ENCODE results near the gene CNTF.
A peak's percentile ranks its signal among the peaks of the same experiment; 100 is the strongest.
"Not testable (repeated sequence)": the region's sequence is repeated elsewhere in the genome, so short reads cannot be mapped to it uniquely, and the experiment has no call there.

Gene CNTF, protein sequence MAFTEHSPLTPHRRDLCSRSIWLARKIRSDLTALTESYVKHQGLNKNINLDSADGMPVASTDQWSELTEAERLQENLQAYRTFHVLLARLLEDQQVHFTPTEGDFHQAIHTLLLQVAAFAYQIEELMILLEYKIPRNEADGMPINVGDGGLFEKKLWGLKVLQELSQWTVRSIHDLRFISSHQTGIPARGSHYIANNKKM

GRCh38 chr11:58622344-58622743 is at the start of gene CNTF:
CNTF (plus strand) TSS chr11:58622665; CDS start chr11:58622753, 88 bp downstream.
- TF ChIP-seq, protein P1, sequence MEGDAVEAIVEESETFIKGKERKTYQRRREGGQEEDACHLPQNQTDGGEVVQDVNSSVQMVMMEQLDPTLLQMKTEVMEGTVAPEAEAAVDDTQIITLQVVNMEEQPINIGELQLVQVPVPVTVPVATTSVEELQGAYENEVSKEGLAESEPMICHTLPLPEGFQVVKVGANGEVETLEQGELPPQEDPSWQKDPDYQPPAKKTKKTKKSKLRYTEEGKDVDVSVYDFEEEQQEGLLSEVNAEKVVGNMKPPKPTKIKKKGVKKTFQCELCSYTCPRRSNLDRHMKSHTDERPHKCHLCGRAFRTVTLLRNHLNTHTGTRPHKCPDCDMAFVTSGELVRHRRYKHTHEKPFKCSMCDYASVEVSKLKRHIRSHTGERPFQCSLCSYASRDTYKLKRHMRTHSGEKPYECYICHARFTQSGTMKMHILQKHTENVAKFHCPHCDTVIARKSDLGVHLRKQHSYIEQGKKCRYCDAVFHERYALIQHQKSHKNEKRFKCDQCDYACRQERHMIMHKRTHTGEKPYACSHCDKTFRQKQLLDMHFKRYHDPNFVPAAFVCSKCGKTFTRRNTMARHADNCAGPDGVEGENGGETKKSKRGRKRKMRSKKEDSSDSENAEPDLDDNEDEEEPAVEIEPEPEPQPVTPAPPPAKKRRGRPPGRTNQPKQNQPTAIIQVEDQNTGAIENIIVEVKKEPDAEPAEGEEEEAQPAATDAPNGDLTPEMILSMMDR (IDR thresholded peaks at IDR 0.05; ENCODE audit: low read depth, low read length, missing control alignments): no peak
- no peak within 1 kb of the TSS for H3K4me3 ChIP-seq (ENCODE audit: low read depth, low read length)
- DNase-seq (ENCODE audit: low read depth): no peak
- in situ Hi-C loops (cut with HindIII; ENCODE audit: low sequenced_read_pairs): no loop called here

DNA sequence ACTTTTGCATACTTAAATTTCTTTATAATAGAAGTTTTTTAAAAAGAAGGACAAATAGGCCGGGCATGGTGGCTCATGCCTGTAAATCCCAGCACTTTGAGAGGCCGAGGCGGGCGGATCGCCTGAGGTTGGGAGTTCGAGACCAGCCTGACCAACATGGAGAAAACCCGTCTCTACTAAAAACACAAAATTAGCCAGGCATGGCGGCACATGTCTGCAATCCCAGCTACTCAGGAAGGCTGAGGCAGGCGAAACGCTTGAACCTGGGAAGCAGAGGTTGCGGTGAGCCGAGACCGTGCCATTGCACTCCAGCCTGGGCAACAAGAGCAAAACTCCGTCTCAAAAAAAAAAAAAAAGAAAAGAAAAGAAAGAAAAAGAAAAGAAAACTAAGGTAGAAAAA is 49.6 kb upstream of the CNTF start:
- in situ Hi-C loops (cut with HindIII; ENCODE audit: low sequenced_read_pairs); H3K4me3 ChIP-seq (ENCODE audit: low read depth, low read length); DNase-seq (ENCODE audit: low read depth): not testable (repeated sequence)

DNA sequence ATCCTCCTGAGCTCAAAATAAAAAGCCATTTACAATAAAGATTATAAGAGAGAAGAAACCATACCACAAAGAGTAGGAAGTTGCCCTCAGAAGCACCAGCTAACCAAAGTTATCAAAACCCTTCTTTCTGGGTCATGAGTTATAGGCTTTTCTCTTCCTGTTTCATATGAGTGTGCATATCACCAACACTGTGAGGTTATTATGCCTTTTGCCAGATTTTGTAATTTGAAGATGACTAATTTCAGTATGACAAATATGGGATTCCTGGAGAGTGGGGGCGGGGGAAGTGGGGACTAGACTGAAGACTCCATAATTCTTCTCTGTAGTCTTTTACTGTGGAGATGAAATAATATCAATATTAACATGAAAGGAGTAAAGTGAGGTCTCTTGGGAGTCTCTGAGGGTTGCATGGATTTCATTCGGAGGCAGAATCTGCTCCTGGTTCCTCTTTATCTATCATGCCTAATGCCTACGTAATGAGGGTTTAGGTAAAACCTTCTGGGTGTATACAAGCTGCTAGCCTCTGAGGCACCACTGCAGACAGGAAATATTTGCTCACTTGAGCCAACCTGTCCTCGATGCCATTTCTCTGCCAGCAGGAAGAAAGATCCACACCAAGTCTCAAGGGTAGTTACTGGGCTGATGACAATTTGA is 48.9 kb upstream of the CNTF start:
- in situ Hi-C loops (cut with HindIII; ENCODE audit: low sequenced_read_pairs): no loop called here

DNA sequence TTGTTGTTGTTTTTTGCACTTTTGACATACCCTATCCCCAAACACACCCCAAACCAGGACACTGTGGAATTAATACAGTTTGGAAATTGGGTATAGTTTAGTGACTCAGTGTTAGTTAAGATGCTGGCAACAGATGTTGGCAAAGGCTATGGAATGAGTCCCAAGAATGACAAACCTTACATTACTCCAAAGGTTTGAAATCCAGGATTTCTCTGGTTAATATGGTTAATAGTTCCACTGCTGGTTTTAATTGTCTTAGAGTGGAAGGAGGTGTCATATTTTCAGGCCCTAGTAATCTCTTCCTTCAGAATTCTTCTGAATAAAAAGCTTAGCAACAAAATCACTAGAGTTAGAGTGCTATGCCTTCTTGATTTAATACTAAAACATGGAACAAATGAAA is 47.6 kb upstream of the CNTF start:
- peak; percentile 18 for DNase-seq (ENCODE audit: low read depth)

More for the DNA sequence above, 48.9 kb upstream of the CNTF start:
- TF ChIP-seq, protein P1 (IDR thresholded peaks at IDR 0.05; ENCODE audit: low read depth, low read length, missing control alignments): no peak
- peak; percentile 23 for DNase-seq (ENCODE audit: low read depth)
- H3K4me3 ChIP-seq (ENCODE audit: low read depth, low read length): no peak overlapping the region

GRCh38 chr11:58575377-58576020 is 47.0 kb upstream of the CNTF start, which contains the start of gene LPXN:
LPXN (minus strand) TSS chr11:58575856; CDS start chr11:58575772, 84 bp downstream.
- H3K4me3 ChIP-seq (ENCODE audit: low read depth, low read length): no peak within 1 kb of the TSS
- in situ Hi-C loops (cut with HindIII; ENCODE audit: low sequenced_read_pairs): no loop called here
- no peak for DNase-seq (ENCODE audit: low read depth)
- TF ChIP-seq, protein P1 (IDR thresholded peaks at IDR 0.05; ENCODE audit: low read depth, low read length, missing control alignments): no peak

More for the DNA sequence above, 47.6 kb upstream of the CNTF start:
- in situ Hi-C loops (cut with HindIII; ENCODE audit: low sequenced_read_pairs): no loop called here
- no peak overlapping the region for H3K4me3 ChIP-seq (ENCODE audit: low read depth, low read length)
- TF ChIP-seq, protein P1 (IDR thresholded peaks at IDR 0.05; ENCODE audit: low read depth, low read length, missing control alignments): no peak

DNA sequence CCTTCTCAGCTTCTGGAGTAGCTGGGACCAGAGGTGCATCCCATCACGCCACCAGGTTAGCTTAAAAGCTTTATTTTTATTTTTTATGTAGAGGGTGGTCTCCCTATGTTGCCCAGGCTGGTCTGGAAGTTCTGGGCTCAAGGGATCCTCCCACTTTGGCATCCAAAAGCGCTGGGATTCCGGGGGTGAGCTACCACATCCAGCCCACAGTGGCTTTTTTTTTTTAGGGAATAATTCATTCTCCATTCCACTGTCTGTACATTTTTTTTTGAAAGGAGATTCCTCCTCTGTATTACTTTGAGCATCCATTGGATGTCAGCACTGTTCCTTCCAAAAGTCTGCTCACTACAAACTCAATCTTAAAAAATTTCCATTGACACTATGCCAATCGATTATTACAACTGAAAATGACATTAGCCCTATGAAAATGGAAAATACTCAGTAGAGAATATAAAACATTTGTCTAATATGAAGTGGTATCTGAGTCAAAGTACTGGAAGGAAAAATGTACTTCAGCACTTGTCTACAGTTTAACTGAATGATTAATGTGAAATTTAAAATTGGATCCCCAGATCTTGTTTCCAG is 45.5 kb upstream of the CNTF start:
- in situ Hi-C loops (cut with HindIII; ENCODE audit: low sequenced_read_pairs): no loop called here
- peak overlapping the region; percentile 86 for H3K4me3 ChIP-seq (ENCODE audit: low read depth, low read length)
- TF ChIP-seq, protein P1 (IDR thresholded peaks at IDR 0.05; ENCODE audit: low read depth, low read length, missing control alignments): peak; percentile 52
- peak; percentile 31 for DNase-seq (ENCODE audit: low read depth)

All from astrocyte of the cerebellum (primary cell).